SK-N-SH treated with all-trans-retinoic acid at 6 μM for 48 hours (cell line): Measurements from ENCODE around the gene LHFPL3.

ENCODE experiments used
- ATAC-seq: fragments of 200-7000 bp; cut with Tn5 transposase; 3 replicates; pipeline ENCODE4 v1.9.1; 2020; ENCODE audit warnings: mild to moderate bottlenecking, moderate library complexity
- ARNTL ChIP-seq: fragments of 450-650 bp; formaldehyde crosslinking; IDR thresholded peaks from 2 replicates; pipeline ENCODE4 v1.5.0; 2020; ENCODE audit warnings: low read depth, mild to moderate bottlenecking, moderate library complexity, borderline replicate concordance
- BACH2 ChIP-seq: fragments of 250-450 bp; sonication (Bioruptor Pico); IDR thresholded peaks from 2 replicates; pipeline ENCODE4 v1.9.0; 2021; ENCODE audit warnings: mild to moderate bottlenecking, borderline replicate concordance
- CREB5 ChIP-seq: fragments of 250-450 bp; sonication (Bioruptor Pico); IDR thresholded peaks from 2 replicates; pipeline ENCODE4 v1.5.1; 2020; ENCODE audit warnings: low read depth, mild to moderate bottlenecking, moderate library complexity
- CSDC2 ChIP-seq: fragments of 250-450 bp; sonication (Bioruptor Pico); IDR thresholded peaks from 2 replicates; pipeline ENCODE4 v1.5.0; 2020; ENCODE audit warnings: mild to moderate bottlenecking, moderate library complexity
- CSRNP3 ChIP-seq: fragments of 250-450 bp; sonication (Bioruptor Pico); IDR thresholded peaks from 2 replicates; pipeline ENCODE4 v1.5.1; 2021; ENCODE audit warnings: mild to moderate bottlenecking, moderate library complexity
- GLIS3 ChIP-seq: fragments of 250-450 bp; sonication (Bioruptor Pico); IDR thresholded peaks from 2 replicates; pipeline ENCODE4 v1.5.0; 2020; ENCODE audit warnings: mild to moderate bottlenecking, moderate library complexity
- ISL1 ChIP-seq: fragments of 250-450 bp; sonication (Bioruptor Pico); IDR thresholded peaks from 2 replicates; pipeline ENCODE4 v2.1.2; 2022; ENCODE audit warnings: mild to moderate bottlenecking, moderate library complexity
- OSR1 ChIP-seq: fragments of 250-450 bp; sonication (Bioruptor Pico); IDR thresholded peaks from 2 replicates; pipeline ENCODE4 v1.8.0; 2022; ENCODE audit warnings: moderate library complexity, mild to moderate bottlenecking, inconsistent platforms
- PATZ1 ChIP-seq: fragments of 250-450 bp; sonication (Bioruptor Pico); IDR thresholded peaks from 2 replicates; pipeline ENCODE4 v1.8.0; 2020; ENCODE audit warnings: mild to moderate bottlenecking, moderate library complexity, borderline replicate concordance
- PPARA ChIP-seq: fragments of 250-450 bp; sonication (Bioruptor Pico); IDR thresholded peaks from 2 replicates; pipeline ENCODE4 v1.5.0; 2020; ENCODE audit warnings: mild to moderate bottlenecking, borderline replicate concordance
- RARB ChIP-seq: fragments of 250-450 bp; sonication (Bioruptor Pico); IDR thresholded peaks from 2 replicates; pipeline ENCODE4 v1.8.0; 2021; ENCODE audit warnings: mild to moderate bottlenecking, moderate library complexity
- SNAI2 ChIP-seq: fragments of 250-450 bp; sonication (Bioruptor Pico); IDR thresholded peaks from 2 replicates; pipeline ENCODE4 v1.5.0; 2020; ENCODE audit warnings: mild to moderate bottlenecking, moderate library complexity
- TOX ChIP-seq: fragments of 250-450 bp; sonication (Bioruptor Pico); IDR thresholded peaks from 2 replicates; pipeline ENCODE4 v1.8.0; 2021; ENCODE audit warnings: mild to moderate bottlenecking, moderate library complexity, borderline replicate concordance
- ZFP3 ChIP-seq: fragments of 250-450 bp; sonication (Bioruptor Pico); IDR thresholded peaks from 2 replicates; pipeline ENCODE4 v1.5.0; 2020; ENCODE audit warnings: mild to moderate bottlenecking, moderate library complexity
- ZFP30 ChIP-seq: fragments of 450-650 bp; formaldehyde crosslinking; IDR thresholded peaks from 2 replicates; pipeline ENCODE4 v1.5.0; 2022; ENCODE audit warnings: mild to moderate bottlenecking, moderate library complexity
- ZNF70 ChIP-seq: fragments of 450-650 bp; formaldehyde crosslinking; IDR thresholded peaks from 2 replicates; pipeline ENCODE4 v1.5.0; 2020; ENCODE audit warnings: mild to moderate bottlenecking, moderate library complexity
- ZNF8 ChIP-seq: fragments of 450-650 bp; formaldehyde crosslinking; IDR thresholded peaks from 2 replicates; pipeline ENCODE4 v1.5.0; 2020; ENCODE audit warnings: mild to moderate bottlenecking, moderate library complexity
- TF ChIP-seq, protein P1 (sequence below): fragments of 250-450 bp; sonication (Bioruptor Pico); IDR thresholded peaks from 2 replicates; pipeline ENCODE4 v1.5.0; 2020; ENCODE audit warnings: mild to moderate bottlenecking, moderate library complexity
- TF ChIP-seq, protein P2 (sequence below): fragments of 250-450 bp; sonication (Bioruptor Pico); IDR thresholded peaks from 2 replicates; pipeline ENCODE4 v1.8.0; 2021; ENCODE audit warnings: low read depth, mild to moderate bottlenecking, moderate library complexity, borderline replicate concordance

LHFPL3 gene

GRCh38 chr7:104694710-104695109 is 366.3 kb downstream of the LHFPL3 start:
- ATAC-seq: no peak
- TF ChIP-seq TOX (CRISPR knock-in tag) (no peak), ZNF8 (no peak), ARNTL (CRISPR knock-in tag) (no peak), CSDC2 (no peak), PPARA (no peak), PATZ1 (CRISPR knock-in tag) (no peak), BACH2 (CRISPR knock-in tag) (no peak), CSRNP3 (CRISPR knock-in tag) (no peak), RARB (CRISPR knock-in tag) (no peak), SNAI2 (no peak), GLIS3 (CRISPR knock-in tag) (no peak), ZFP30 (CRISPR knock-in tag) (no peak), ISL1 (CRISPR knock-in tag) (no peak), ZNF70 (CRISPR knock-in tag) (no peak)
- TF ChIP-seq, protein P1, sequence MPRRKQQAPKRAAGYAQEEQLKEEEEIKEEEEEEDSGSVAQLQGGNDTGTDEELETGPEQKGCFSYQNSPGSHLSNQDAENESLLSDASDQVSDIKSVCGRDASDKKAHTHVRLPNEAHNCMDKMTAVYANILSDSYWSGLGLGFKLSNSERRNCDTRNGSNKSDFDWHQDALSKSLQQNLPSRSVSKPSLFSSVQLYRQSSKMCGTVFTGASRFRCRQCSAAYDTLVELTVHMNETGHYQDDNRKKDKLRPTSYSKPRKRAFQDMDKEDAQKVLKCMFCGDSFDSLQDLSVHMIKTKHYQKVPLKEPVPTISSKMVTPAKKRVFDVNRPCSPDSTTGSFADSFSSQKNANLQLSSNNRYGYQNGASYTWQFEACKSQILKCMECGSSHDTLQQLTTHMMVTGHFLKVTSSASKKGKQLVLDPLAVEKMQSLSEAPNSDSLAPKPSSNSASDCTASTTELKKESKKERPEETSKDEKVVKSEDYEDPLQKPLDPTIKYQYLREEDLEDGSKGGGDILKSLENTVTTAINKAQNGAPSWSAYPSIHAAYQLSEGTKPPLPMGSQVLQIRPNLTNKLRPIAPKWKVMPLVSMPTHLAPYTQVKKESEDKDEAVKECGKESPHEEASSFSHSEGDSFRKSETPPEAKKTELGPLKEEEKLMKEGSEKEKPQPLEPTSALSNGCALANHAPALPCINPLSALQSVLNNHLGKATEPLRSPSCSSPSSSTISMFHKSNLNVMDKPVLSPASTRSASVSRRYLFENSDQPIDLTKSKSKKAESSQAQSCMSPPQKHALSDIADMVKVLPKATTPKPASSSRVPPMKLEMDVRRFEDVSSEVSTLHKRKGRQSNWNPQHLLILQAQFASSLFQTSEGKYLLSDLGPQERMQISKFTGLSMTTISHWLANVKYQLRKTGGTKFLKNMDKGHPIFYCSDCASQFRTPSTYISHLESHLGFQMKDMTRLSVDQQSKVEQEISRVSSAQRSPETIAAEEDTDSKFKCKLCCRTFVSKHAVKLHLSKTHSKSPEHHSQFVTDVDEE: no peak
- TF ChIP-seq, protein P2, sequence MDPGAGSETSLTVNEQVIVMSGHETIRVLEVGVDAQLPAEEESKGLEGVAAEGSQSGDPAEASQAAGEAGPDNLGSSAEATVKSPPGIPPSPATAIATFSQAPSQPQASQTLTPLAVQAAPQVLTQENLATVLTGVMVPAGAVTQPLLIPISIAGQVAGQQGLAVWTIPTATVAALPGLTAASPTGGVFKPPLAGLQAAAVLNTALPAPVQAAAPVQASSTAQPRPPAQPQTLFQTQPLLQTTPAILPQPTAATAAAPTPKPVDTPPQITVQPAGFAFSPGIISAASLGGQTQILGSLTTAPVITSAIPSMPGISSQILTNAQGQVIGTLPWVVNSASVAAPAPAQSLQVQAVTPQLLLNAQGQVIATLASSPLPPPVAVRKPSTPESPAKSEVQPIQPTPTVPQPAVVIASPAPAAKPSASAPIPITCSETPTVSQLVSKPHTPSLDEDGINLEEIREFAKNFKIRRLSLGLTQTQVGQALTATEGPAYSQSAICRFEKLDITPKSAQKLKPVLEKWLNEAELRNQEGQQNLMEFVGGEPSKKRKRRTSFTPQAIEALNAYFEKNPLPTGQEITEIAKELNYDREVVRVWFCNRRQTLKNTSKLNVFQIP: no peak

DNA sequence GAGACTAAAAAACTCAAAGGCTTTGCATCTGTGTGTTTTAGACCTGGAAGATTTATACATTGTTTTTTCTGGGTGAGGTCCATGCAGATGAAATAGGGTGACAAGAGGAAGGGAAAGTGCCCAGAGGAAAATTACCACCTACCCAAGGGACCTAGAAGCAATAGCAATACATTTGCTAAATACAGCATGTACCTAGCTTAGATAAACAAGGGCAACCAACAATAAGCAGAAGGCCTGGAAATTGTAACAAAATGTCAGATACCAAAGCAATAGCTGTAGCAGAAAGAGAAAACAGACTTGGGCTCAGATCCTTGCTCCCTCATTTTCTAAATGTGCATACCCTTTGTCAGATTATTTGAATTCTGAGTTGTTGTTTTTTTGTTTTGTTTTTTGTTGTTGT is 367.2 kb downstream of the LHFPL3 start:
- TF ChIP-seq, protein P2: no peak
- TF ChIP-seq OSR1 (CRISPR knock-in tag): no peak
- TF ChIP-seq GLIS3 (CRISPR knock-in tag): no peak
- no peak for TF ChIP-seq TOX (CRISPR knock-in tag)
- no peak for TF ChIP-seq ZFP3
- TF ChIP-seq ZNF8: no peak
- no peak for TF ChIP-seq RARB (CRISPR knock-in tag)
- TF ChIP-seq, protein P1: no peak
- ATAC-seq: no peak

DNA sequence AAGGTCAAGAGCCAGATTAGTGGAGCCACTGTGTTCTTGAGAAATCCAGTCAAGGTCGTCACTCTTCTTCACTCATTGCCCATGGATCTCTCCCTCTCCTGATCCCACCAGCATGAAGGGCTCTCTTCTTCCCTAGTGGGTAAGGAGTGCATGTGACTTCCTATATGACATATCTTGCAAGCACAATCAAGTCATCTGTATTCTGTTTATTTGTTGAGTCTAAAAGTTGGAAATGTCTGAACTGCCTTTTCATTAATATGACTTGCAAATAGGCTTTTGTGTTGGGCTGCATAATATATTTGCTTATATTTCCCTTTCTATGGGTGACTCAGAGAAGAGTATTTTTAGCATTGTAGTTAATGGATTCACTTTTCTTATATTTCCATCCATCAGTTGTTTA is 371.9 kb downstream of the LHFPL3 start:
- no peak for ATAC-seq
- no peak for TF ChIP-seq ZFP3
- no peak for TF ChIP-seq CREB5 (CRISPR knock-in tag)
- TF ChIP-seq, protein P1: no peak
- no peak for TF ChIP-seq PATZ1 (CRISPR knock-in tag)
